K562 (cell line): ENCODE results near the gene KRABD2.
A peak's percentile ranks its signal among the peaks of the same experiment; 100 is the strongest.

ENCODE experiments used
- ATAC-seq: fragments of 200-7000 bp; cut with Tn5 transposase; 3 replicates; pipeline ENCODE4 v1.9.1; 2020; ENCODE audit warnings: moderate library complexity
- BruUV-seq: library from RNA; stranded (reverse); fragments of 400-500 nt; replicated peaks from 2 replicates; lab custom pipeline; 2021; lab: Mats Ljungman, UMichigan
- CTCF ChIA-PET: fragments of 300-600 bp; formaldehyde crosslinking; extraction: SDS; loops from one replicate; lab custom pipeline; 2021; ENCODE audit warnings: low intra/inter-chr PET ratio; lab: Yijun Ruan, JAX
- POLR2A ChIA-PET: fragments of 300-600, 350-650 bp; sonication (Branson Sonifier 250); formaldehyde crosslinking; extraction: SDS; loops from one replicate; lab custom pipeline; 2021; ENCODE audit warnings: antibody characterized with exemption, inconsistent platforms; lab: Yijun Ruan, JAX
- DNase-seq, 4 experiments: peaks; one replicate each; pipeline versions ENCODE4 v3.0.0 to v3.0.0-alpha.2; 2011 to 2018; ENCODE audit warnings: low spot score in 3 of 4, mixed read lengths in 3 of 4; ENCODE audit errors: extremely low read depth in 1 of 4
- FAIRE-seq: peaks from 2 replicates; lab custom pipeline; 2011; peaks lifted over from hg19 to GRCh38; lab: Jason Lieb, UNC
- H2AFZ ChIP-seq: 2 replicates; pipeline ENCODE4 v1.6.0; 2011; ENCODE audit warnings: low read depth, low read length, control low read depth, inconsistent platforms
- H3K27ac ChIP-seq: fragments of 200-600 bp; 3 replicates; pipeline ENCODE4 v1.8.0; 2011; ENCODE audit warnings: low read depth, mild to moderate bottlenecking, control low read depth, inconsistent platforms, low read length, moderate library complexity, mixed read lengths; ENCODE audit errors: extremely low read depth
- H3K27me3 ChIP-seq, 2 experiments: fragments of 300-600 bp in 1 of 2; 2 replicates in 1 of 2; 3 replicates in 1 of 2; pipeline versions ENCODE4 v1.6.0 to v1.8.0; 2011; ENCODE audit warnings: inconsistent platforms in 2 of 2, low read length in 2 of 2, mild to moderate bottlenecking in 1 of 2, mixed read lengths in 1 of 2, moderate library complexity in 1 of 2; ENCODE audit not compliant: control insufficient read depth in 2 of 2, insufficient read depth in 2 of 2
- H3K36me3 ChIP-seq: fragments of 300-600 bp; 3 replicates; pipeline ENCODE4 v1.8.0; 2011; ENCODE audit warnings: mild to moderate bottlenecking, low read length, inconsistent platforms; ENCODE audit not compliant: control insufficient read depth, insufficient read depth
- H3K4me1 ChIP-seq, 2 experiments: fragments of 200-600 bp in 1 of 2; replicated peaks in 1 of 2; 2 replicates in 1 of 2; 3 replicates in 1 of 2; pipeline versions ENCODE4 v1.5.1 to v1.8.0; 2011; ENCODE audit warnings: inconsistent platforms in 2 of 2, low read length in 2 of 2, mild to moderate bottlenecking in 1 of 2, mixed read lengths in 1 of 2, moderate library complexity in 1 of 2; ENCODE audit not compliant: control insufficient read depth in 2 of 2, insufficient read depth in 2 of 2
- H3K4me2 ChIP-seq: 2 replicates; pipeline ENCODE4 v1.6.1; 2011; ENCODE audit warnings: low read length, control low read depth, inconsistent platforms, mixed read lengths; ENCODE audit not compliant: insufficient read depth
- H3K4me3 ChIP-seq: fragments of 200-600 bp; sonication (generic), shearing (Covaris generic); 2 replicates; pipeline ENCODE4 v1.5.1; 2016; ENCODE audit warnings: control low read depth, inconsistent platforms
- H3K79me2 ChIP-seq: fragments of 200-600 bp; 3 replicates; pipeline ENCODE4 v1.8.0; 2011; ENCODE audit warnings: low read length, inconsistent platforms; ENCODE audit not compliant: control insufficient read depth, insufficient read depth
- H3K9ac ChIP-seq, 2 experiments: 2 replicates each; pipeline versions ENCODE4 v1.6.0 to v1.6.1; 2011; ENCODE audit warnings: low read depth in 2 of 2, low read length in 2 of 2, control low read depth in 1 of 2, inconsistent platforms in 1 of 2, mild to moderate bottlenecking in 1 of 2, mixed read lengths in 1 of 2; ENCODE audit not compliant: insufficient read depth in 1 of 2
- H3K9me1 ChIP-seq: one replicate; pipeline ENCODE4 v1.6.0; 2011; ENCODE audit warnings: inconsistent platforms, mild to moderate bottlenecking, low read length, moderate library complexity; ENCODE audit not compliant: control insufficient read depth, insufficient read depth
- H3K9me3 ChIP-seq: replicated peaks from 2 replicates; pipeline ENCODE4 v1.5.1; 2011; ENCODE audit warnings: low read depth, low read length, inconsistent platforms; ENCODE audit not compliant: control insufficient read depth, insufficient read depth
- H4K20me1 ChIP-seq: replicated peaks from 2 replicates; pipeline ENCODE4 v1.6.1; 2011; ENCODE audit warnings: low read length, inconsistent platforms, mixed read lengths; ENCODE audit not compliant: control insufficient read depth, insufficient read depth
- LARP7 ChIP-seq: fragments of 450-650 bp; IDR thresholded peaks from 2 replicates; pipeline ENCODE4 v1.6.1; 2016
- NFE2 ChIP-seq: IDR thresholded peaks from 2 replicates; pipeline ENCODE4 v1.6.1; 2014; ENCODE audit warnings: antibody characterized with exemption, low read depth
- SPI1 ChIP-seq: IDR thresholded peaks from 2 replicates; pipeline ENCODE4 v1.6.1; 2011; ENCODE audit warnings: low read depth, low read length, control low read depth, borderline replicate concordance
- ZNF23 ChIP-seq: fragments of 250-450 bp; sonication (Bioruptor Pico); IDR thresholded peaks from 2 replicates; pipeline ENCODE4 v1.4.0; 2020; ENCODE audit warnings: mild to moderate bottlenecking
- ZNF75A ChIP-seq: fragments of 450-650 bp; formaldehyde crosslinking; IDR thresholded peaks from 2 replicates; pipeline ENCODE4 v1.4.0; 2020; ENCODE audit warnings: mild to moderate bottlenecking
- WGBS: fragments of 100-300 bp; shearing (Covaris generic); methylation state at CpG from one replicate; pipeline ENCODE4 v1.1.6; 2016; ENCODE audit warnings: low coverage, mixed read lengths; ENCODE audit not compliant: insufficient coverage; ENCODE audit errors: missing lambda C conversion rate; 5-methylcytosine and 5-hydroxymethylcytosine counted together
- in situ Hi-C: fragments of 300-500 bp; cut with MboI; formaldehyde crosslinking; loops from 4 replicates; pipeline ENCODE4 v1.15.0; 2018; ENCODE audit warnings: inconsistent platforms, mixed read lengths
- intact Hi-C: fragments of 100-400 bp; cut with micrococcal nuclease; formaldehyde crosslinking; loops from 2 replicates; pipeline ENCODE4 v1.14.2; 2022

The KRABD2 gene

DNA sequence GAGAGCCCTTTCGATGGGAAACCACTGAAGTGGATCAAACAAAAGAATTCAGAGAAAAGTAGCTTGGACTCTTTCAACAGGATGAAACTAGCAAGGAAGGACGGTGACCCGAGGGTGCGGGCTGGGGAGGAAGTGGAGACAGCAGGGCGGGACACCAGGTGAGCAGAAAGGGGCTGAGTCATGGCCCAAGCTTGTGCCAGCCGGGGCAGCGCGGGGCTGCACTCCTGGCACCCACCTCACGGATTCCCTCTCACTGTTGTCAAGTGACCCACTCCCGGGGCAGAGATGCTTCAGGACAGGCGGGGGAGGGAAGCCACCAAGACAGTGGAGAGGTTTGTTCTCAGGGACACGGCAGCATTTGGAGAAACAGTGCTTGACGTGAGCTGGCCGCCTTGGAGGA, 31.9 kb upstream of the KRABD2 start:
- DNase-seq, result no peak
- ChIA-PET CTCF (no interaction called here), POLR2A (interaction anchor here (0.6 to 1.2 kb wide), 4 partner anchors 12 to 348 kb away, joined by 3 to 4 read pairs (median 4); no protein-coding TSS in a partner anchor)
- Histone ChIP-seq H3K4me2 (no peak overlapping the region), H3K79me2 (no peaks in the 10 kb centered on the region), H2AFZ (peak overlapping the region; percentile 38; the same call in 1 of the 2 replicates), H3K4me3 (no peak overlapping the region), H3K9me1 (no peaks in the 10 kb centered on the region), H4K20me1 (no peaks in the 10 kb centered on the region), H3K27ac (no peak overlapping the region), H3K36me3 (no peaks in the 10 kb centered on the region), H3K27me3 (no peaks in the 10 kb centered on the region), H3K4me1 (peaks cover 13% of the 10 kb centered on the region in 2 experiments; a peak in 4 of 5 replicates), H3K9ac (peak overlapping the region in 1 of 2 experiments; percentile 9; a peak in 1 of 4 replicates), H3K9me3 (no peaks in the 10 kb centered on the region)
- BruUV-seq, result no TSS peak
- intact Hi-C loops (no loop called here), in situ Hi-C loops (loop anchor here (10.0 kb wide), 1 partner anchor 346 kb away; the partner anchor contains the start of gene SPDYE4)
- no peak for FAIRE-seq
- TF ChIP-seq ZNF23 (CRISPR knock-in tag) (no peak), ZNF75A (CRISPR knock-in tag) (no peak), NFE2 (peak; percentile 29; the same call in 1 of the 2 replicates), SPI1 (0 out of 2 replicates have a peak, but pooled peaks have one; percentile 9)
- no peak for ATAC-seq
- WGBS, result 53% methylated on average over 14 of the region's 14 CpGs

DNA sequence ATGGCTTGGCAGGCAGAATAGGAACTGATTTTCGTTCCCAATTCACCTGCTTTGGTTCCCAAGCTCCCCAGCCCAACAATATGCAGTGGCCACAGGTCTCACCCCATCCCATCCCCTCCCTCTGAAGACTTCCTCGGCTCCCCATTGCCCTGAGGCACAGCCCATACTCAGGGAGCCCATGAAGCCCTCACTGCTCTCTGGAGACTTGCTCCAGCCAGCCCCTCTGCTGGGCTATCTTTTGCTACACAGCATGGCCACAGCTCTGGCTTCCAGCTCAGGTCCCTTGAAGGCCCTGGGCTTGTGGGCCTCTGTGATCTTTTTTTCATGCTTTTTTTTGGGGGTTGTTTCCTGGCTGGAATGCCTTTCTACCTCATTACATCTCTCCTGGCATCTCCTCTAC, 29.7 kb upstream of the KRABD2 start:
- no peak for DNase-seq
- TF ChIP-seq LARP7, result no peak
- no peak overlapping the region for H3K9ac ChIP-seq
- POLR2A ChIA-PET, result interaction anchor here (1.1 kb wide), 1 partner anchor 45 kb away, joined by 4 read pairs; no protein-coding TSS in a partner anchor
- H3K9me1 ChIP-seq, result no peaks in the 10 kb centered on the region
- H3K4me3 ChIP-seq, result no peak overlapping the region
- H4K20me1 ChIP-seq, result no peaks in the 10 kb centered on the region
- no peaks in the 10 kb centered on the region for H3K9me3 ChIP-seq
- H3K4me1 ChIP-seq, result peaks cover 5 to 10% of the 10 kb centered on the region in 2 experiments; a peak in 4 of 5 replicates
- BruUV-seq, result no TSS peak
- no peak for ATAC-seq
- H3K27me3 ChIP-seq, result no peaks in the 10 kb centered on the region
- WGBS, result 20% methylated on average over 2 of the region's 2 CpGs
- in situ Hi-C loops (loop anchor here (10.0 kb wide), 1 partner anchor 349 kb away; the partner anchor contains the start of gene SPDYE4), intact Hi-C loops (no loop called here)
- CTCF ChIA-PET, result interaction anchor here (0.7 kb wide), 1 partner anchor 79 kb away, joined by 5 read pairs; no protein-coding TSS in a partner anchor
- H2AFZ ChIP-seq, result no peak overlapping the region
- H3K36me3 ChIP-seq, result no peaks in the 10 kb centered on the region
- H3K27ac ChIP-seq, result no peak overlapping the region
- H3K79me2 ChIP-seq, result no peaks in the 10 kb centered on the region
- H3K4me2 ChIP-seq, result no peak overlapping the region
- FAIRE-seq, result no peak
